ENCODE measurements around the gene EHD2.

DNA sequence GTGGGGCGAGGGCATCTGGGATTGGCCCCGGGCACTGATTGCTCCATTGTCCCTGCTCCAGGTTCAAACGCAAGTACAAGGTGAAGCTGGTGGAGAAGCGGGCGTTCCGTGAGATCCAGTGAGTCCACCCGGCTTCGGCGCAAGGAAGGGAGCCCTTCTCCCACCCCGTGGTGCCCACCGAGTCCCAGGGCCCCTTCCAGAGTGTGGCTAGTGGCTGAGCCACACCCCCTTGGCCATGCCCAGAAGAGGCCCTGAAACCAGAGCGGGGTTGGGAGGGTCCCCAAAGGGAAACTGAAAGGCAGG is 43.4 kb downstream of the EHD2 start:
- TF ChIP-seq GATA2 (IDR thresholded peaks at IDR 0.05; ENCODE audit: low read depth, low read length), result no peak
- TF ChIP-seq GATA3 (IDR thresholded peaks at IDR 0.05; ENCODE audit: low read depth, low read length), result no peak
